Erythroblast (primary cell): ENCODE measurements around the gene RYR2.

Experiments used
- DNase-seq, 2 experiments: peaks; one replicate each; lab custom pipeline; 2025; lab: John Stamatoyannopoulos, UW
- GATA1 ChIP-seq: IDR thresholded peaks from 2 replicates; pipeline ENCODE4 v1.6.1; 2011; ENCODE audit warnings: low read depth, mild to moderate bottlenecking, control low read depth, low read length, moderate library complexity
- POLR2A ChIP-seq: IDR thresholded peaks from 2 replicates; pipeline ENCODE4 v1.6.1; 2011; ENCODE audit warnings: mild to moderate bottlenecking, low read length

The RYR2 gene

DNA sequence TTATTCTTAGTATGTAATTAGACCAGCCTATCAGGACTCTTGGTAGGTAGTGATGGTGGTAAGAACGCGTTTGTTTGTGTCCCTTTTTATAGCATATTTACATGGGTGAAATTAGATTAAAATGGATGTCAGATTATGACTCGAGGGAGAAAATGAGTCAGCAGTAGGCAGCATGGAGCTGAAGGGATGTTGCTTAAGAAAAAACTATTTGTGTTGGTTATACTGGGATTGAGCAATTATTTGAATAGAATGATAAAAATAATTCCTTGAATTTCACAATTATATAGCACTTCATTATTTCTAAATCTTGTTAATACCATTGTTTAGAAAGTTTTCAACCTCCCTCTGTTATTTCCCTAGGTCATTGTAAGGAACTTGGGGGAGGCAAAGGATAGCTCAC is 348.8 kb downstream of the RYR2 start:
- DNase-seq = no peak
- TF ChIP-seq POLR2A (no peak), GATA1 (no peak)

DNA sequence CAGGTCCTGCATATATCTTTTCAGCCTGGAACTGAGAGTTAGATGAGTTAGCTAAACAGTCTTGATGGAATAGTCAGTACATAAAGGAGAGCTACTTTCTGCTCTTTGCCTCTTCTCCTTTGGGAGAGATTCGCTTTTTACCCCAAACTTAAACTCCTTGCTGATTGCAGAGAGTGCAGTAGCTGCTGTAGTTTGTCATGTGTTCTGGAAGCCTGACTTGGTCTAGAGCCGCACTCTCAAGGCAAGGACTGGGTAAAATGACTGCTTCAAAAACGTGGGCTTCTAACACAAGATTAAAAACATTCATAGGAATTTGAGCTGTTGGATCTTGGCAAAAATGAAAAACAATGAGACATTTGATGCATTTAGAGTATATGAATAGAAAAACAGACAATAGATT is 351.6 kb downstream of the RYR2 start:
- TF ChIP-seq GATA1 (no peak), POLR2A (no peak)
- no peak for DNase-seq

DNA sequence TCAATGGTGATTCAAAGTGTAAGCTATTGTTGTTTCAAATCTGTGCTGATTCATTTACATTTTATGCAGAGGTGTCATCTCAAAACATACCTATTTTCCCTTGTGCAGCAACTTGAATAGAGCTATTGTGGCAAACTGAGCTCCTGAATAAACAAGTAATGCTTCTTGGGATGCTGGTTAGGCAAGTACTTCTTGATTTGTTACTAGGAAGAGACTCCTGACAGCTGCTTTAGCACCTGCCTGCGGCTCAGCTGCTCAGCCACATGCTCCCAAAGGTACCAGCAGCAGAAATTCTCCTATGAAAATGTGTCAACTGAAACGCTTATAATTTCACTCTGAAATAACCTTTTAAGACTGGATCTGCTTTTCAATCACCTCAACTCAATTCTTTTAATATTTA is 352.3 kb downstream of the RYR2 start:
- DNase-seq = no peak
- TF ChIP-seq POLR2A = no peak
- TF ChIP-seq GATA1 = no peak

DNA sequence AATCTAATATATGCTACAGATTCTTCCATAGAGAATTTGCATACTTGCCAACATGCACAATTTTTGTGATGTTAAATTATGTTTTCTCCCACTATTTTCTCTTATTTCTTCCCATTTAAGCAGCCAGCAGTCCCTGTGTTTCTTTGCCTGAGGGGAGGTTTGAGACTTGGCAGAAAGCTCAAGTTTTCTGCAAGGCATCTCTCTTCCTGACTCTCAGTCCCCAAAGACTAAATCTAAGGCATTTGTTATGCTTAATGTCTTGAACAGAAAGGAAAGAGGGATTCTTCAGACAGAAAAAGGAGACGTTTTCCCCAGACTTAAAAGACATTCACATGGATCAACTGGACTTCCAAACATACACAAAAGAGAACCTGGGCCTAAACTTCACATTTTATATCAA is 354.4 kb downstream of the RYR2 start:
- TF ChIP-seq POLR2A (no peak), GATA1 (no peak)
- no peak for DNase-seq

DNA sequence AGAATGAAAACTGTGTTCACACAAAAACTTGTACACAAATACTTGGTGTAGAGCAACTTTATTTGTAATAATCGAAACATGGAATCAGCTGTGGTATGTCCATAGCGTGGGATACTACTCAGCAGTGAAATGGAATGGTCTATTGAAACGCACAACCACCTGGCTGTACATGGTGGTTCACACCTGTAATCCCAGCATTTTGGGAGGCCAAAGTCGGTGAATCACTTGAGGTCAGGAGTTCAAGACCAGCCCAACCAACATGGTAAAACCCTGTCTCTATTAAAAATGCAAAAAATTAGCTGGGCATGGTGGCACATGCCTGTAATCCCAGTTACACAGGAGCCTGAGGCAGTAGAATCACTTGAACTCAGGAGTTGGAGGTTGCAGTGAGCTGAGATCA is 356.8 kb downstream of the RYR2 start:
- TF ChIP-seq GATA1 (no peak), POLR2A (no peak)

DNA sequence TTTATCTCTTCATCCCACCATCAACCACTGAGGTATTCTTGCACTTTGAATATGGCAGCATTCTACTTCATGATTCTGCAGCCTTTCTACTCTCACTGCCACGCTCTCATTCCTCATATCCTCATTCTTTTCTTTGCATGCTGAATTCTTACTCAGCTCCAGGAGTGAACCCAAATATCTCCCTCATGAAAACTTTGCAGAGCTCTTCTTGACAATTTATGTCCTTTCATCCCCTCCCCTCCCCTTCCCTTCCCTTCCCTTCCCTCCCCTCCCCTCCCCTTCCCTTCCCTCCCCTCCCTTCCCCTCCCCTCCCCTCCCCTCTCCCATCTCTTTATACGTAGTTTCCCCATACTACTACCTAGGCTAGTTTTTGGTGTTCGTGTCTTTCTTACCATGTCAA is 363.9 kb downstream of the RYR2 start:
- TF ChIP-seq GATA1 (no peak), POLR2A (no peak)
- DNase-seq = no peak

More for the DNA sequence above, 356.8 kb downstream of the RYR2 start:
- no peak for DNase-seq

DNA sequence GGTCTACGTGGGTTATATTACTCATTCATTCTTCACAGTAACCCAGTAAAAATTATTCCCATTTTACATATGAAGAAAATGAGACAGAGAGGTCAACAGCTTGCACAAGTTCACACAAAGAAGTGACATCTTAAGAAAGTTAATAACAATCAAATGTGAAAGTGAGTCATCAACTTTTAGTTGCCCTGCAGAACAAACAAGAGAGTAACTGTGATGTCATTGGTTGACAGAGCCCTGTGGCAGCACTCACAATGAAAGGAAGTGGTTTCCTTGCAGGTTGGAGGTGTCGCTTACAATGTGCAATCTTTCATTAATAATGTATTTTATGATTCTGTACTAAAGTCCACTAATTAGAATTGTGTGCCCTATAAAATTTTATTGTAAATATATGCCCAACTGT is 369.6 kb downstream of the RYR2 start:
- no peak for TF ChIP-seq GATA1
- DNase-seq = no peak

DNA sequence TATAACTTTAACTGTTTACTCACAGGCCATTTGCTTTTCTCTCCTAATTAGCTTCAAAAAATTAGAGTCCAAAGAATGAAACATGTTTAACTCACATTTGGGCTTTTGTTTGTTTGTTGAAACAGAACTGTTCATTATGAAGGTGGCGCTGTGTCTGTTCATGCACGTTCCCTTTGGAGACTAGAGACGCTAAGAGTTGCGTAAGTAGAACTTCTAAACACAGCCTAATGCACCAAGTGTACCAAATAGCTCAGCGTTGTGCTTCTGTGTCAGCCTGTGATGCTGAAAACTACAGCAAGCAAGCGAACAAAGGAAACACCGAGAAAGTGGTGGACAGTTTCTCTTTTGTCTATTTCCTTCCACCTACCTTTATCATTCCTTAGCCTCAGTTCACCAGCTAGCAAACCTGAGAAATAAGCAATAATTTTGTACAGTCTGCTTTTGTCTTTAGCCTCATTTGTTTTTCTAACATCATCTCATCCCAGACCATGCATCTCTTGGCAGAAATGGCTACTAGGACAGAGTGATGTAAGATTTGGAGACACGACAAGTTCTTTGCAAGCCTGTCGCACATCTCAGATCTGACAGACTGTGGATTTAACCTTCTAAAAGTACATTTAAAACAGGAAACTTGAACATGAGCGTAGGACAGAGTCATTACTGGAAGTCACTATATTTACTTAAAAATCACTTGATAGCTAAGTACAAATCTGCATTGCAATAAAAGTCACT is 375.1 kb downstream of the RYR2 start:
- no peak for TF ChIP-seq GATA1
- no peak for TF ChIP-seq POLR2A
- no peak for DNase-seq

DNA sequence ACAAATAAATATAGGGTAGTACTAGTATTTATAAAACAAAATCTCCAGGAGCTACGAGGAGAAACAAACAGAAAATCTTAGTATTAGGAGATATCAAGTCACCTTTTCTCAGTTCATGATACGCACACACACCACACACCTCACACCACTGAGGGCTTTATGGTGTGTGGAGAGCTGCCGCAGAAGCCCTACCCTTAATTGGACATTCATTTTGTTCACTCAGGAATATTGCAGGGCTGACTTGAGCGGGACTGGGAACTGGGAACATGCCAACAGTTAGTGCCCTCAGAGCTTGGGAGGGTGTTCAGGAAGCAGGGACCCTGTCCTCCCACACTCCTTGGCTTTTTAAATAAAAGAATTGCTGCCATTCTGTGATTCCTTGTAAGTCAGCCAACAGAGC is 386.8 kb downstream of the RYR2 start:
- no peak for TF ChIP-seq POLR2A
- TF ChIP-seq GATA1 = no peak

DNA sequence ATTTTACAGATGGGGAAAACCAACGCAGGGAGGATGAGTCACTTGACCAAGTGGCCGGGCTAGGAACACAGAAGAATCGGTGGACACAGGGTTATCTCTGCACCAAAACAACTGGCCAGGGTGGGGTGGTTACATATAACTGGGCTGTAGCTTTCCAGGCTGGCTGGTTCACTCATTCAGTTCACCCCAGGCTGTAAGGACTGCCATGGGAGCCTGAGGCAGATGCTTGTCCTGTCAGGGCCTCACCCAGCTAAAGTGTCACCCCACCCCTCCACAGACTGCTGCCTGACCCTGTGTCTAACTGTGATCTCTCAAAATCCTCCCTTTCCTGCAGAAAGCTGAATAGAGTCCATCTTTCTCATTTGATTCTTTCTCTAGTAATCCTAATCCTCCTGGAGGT is 387.3 kb downstream of the RYR2 start:
- TF ChIP-seq GATA1 (no peak), POLR2A (no peak)
- DNase-seq = no peak

More for the DNA sequence above, 386.8 kb downstream of the RYR2 start:
- DNase-seq = no peak

DNA sequence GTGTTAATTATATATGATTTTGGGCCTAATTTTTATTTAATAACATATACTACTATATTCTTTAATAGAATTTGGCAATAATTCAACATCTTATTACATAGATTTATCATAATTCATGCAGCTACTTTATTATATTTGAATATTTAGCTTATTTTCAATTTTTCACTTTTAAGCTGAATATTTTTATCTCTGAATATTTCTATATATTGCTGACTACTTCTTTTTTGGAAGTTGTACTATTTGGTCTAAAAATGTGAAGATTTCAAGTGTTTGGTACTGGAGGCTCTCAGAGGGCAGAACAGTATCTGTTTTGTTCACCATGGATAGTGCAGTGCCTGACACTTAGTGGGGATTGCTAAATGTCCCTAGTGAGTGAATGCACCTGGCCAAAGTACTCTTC is 389.5 kb downstream of the RYR2 start:
- no peak for DNase-seq
- TF ChIP-seq GATA1 (no peak), POLR2A (no peak)

DNA sequence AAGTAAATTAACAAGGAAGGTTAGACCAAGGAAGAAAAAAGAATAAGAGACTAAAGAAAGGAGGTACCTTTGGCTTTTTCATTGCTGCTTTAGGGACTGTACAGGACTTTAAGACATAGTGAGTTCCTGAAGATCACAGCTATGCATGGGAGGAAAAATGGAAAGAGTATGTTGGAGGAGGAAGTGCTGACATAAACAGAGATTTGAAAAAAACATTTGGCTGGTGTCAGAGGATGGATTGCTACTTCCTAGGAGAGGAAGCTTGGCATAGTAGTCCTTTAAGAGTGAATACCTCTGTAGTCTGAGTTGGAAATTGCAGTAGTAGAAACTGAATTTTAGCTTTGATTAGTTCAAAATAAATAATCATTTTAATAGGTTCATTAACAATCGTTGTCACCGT is 398.4 kb downstream of the RYR2 start:
- TF ChIP-seq GATA1 (no peak), POLR2A (no peak)
- DNase-seq = no peak

DNA sequence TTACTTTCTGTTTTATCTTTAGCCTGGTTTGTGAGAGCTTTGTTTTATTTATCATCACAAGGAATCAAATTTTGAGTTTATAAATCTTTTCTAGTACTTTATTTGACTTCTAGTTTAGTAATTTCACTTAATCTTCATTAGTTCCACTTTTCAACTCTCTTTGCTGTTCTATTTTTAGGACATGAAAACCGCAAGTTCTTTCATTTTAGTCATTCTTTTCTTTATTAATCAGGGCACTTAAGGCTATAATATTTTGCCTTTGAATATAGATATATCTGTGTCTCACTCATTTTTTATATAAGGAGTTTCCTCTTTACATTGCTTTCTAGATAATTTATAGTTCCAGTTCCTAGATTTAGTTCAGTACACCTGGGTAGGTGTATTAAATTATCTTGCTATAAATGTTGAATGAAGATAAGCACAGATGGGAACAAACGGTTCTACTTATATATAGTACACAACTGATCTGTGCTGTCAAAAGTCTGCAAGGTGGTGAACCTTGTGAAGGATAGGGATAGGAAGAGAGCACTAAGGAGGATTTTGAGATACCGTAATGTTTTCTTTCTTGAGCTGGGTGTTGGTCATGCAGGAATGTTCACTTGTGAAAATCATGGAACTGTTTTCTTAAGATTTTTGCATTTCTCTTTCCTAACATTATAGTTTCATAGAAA is 402.3 kb downstream of the RYR2 start:
- TF ChIP-seq GATA1 = no peak
- TF ChIP-seq POLR2A = no peak
- no peak for DNase-seq

DNA sequence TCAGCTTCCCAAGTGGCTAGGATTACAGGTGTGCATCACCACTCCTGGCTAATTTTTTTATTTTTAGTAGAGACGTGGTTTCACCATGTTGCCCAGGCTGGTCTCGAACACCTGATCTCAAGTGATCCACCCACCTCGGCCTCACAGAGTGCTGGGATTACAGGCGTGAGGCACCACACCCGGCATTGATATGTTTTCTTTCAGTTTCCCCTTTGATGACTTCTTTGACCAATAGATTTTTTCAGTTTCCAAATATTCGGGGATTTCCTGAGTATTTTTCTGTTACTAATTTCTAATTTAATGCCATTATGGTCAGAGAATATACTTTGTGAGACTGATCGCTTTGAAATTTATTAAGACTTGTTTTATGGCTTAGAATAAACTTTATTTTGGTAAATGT is 406.1 kb downstream of the RYR2 start:
- no peak for TF ChIP-seq POLR2A
- no peak for TF ChIP-seq GATA1
- DNase-seq = no peak

DNA sequence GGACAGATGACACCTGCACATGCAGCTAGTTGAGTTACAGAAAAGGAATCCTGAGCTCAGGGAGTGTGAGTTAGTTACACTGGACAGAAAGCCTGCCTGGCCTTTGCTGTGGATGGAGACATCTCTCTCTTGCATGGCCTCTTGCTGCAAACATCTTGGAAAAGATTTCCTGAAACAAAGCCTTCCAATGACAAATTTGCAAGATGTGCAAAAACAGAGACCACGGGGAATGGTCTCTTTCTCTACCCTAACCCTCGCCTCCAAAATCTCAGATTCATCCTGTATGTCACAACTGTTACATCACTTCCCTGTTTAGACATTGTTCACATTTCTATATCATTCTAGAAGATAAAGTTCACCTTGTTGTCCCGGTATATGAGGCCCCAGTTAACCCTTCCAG is 415.6 kb downstream of the RYR2 start:
- no peak for TF ChIP-seq GATA1
- TF ChIP-seq POLR2A = no peak
- DNase-seq = no peak
